IMR-90 (cell line): ENCODE measurements around the gene ALOXE3. TPM values are rescaled to one million over a fixed set of nuclear protein-coding genes. Genes with fewer than 3 reads are reported as not detected.

Experiments
- ATAC-seq: fragments of 200-7000 bp; cut with Tn5 transposase; 2 replicates; pipeline ENCODE4 v1.9.1; 2020; ENCODE audit warnings: low read depth, mild to moderate bottlenecking, moderate library complexity
- BruUV-seq: library from RNA; stranded (reverse); fragments of 400-500 nt; replicated peaks from 2 replicates; lab custom pipeline; 2021; lab: Mats Ljungman, UMichigan
- CTCF ChIA-PET: fragments of 300-600 bp; formaldehyde crosslinking; extraction: SDS; loops from one replicate; lab custom pipeline; 2021; ENCODE audit warnings: antibody characterized with exemption; lab: Yijun Ruan, JAX
- POLR2A ChIA-PET: fragments of 300-600 bp; sonication (Branson Sonifier 250); formaldehyde crosslinking; loops from one replicate; lab custom pipeline; 2022; ENCODE audit warnings: antibody characterized with exemption; ENCODE audit not compliant: unreplicated experiment; lab: Charles Lee
- DNase-seq: peaks from one replicate; pipeline ENCODE4 v3.0.0; 2013
- H2AFZ ChIP-seq: replicated peaks from 2 replicates; pipeline ENCODE3; 2013; ENCODE audit warnings: low read length, mild to moderate bottlenecking; ENCODE audit not compliant: poor library complexity
- H2AK5ac ChIP-seq: 2 replicates; pipeline ENCODE4 v1.6.1; 2013; ENCODE audit warnings: low read depth, low read length, inconsistent platforms
- H2AK9ac ChIP-seq: replicated peaks from 2 replicates; pipeline ENCODE3; 2013; ENCODE audit warnings: mild to moderate bottlenecking, low read depth, low read length, moderate library complexity; ENCODE audit not compliant: poor library complexity
- H2BK120ac ChIP-seq: 2 replicates; pipeline ENCODE4 v1.6.1; 2013; ENCODE audit warnings: low read depth, low read length, inconsistent platforms
- H2BK15ac ChIP-seq: 3 replicates; pipeline ENCODE4 v1.6.1; 2013; ENCODE audit warnings: low read depth, low read length, inconsistent platforms
- H2BK20ac ChIP-seq: 2 replicates; pipeline ENCODE4 v1.6.1; 2013; ENCODE audit warnings: low read depth, mild to moderate bottlenecking, inconsistent platforms, low read length, moderate library complexity
- H2BK5ac ChIP-seq: 2 replicates; pipeline ENCODE4 v1.6.1; 2013; ENCODE audit warnings: mild to moderate bottlenecking, low read depth, low read length, inconsistent platforms; ENCODE audit not compliant: poor library complexity, severe bottlenecking
- H3K14ac ChIP-seq: replicated peaks from 2 replicates; pipeline ENCODE4 v1.6.1; 2013; ENCODE audit warnings: low read depth, low read length, inconsistent platforms
- H3K18ac ChIP-seq: 2 replicates; pipeline ENCODE4 v1.6.1; 2013; ENCODE audit warnings: low read depth, low read length, control low read depth
- H3K23ac ChIP-seq: 2 replicates; pipeline ENCODE4 v1.6.1; 2013; ENCODE audit warnings: low read depth, low read length, inconsistent platforms
- H3K27ac ChIP-seq: 2 replicates; pipeline ENCODE4 v1.5.1; 2013; ENCODE audit warnings: mild to moderate bottlenecking, control low read depth, low read length; ENCODE audit not compliant: insufficient read depth
- H3K27me3 ChIP-seq: 2 replicates; pipeline ENCODE4 v1.6.1; 2013; ENCODE audit warnings: low read length; ENCODE audit not compliant: control insufficient read depth, insufficient read depth
- H3K36me3 ChIP-seq: 2 replicates; pipeline ENCODE4 v1.6.1; 2013; ENCODE audit warnings: low read length, mixed read lengths; ENCODE audit not compliant: control insufficient read depth, insufficient read depth
- H3K4ac ChIP-seq: 2 replicates; pipeline ENCODE4 v1.6.1; 2013; ENCODE audit warnings: low read depth, low read length, inconsistent platforms
- H3K4me1 ChIP-seq: 2 replicates; pipeline ENCODE4 v1.6.1; 2013; ENCODE audit warnings: low read length, mixed read lengths; ENCODE audit not compliant: control insufficient read depth, insufficient read depth
- H3K4me2 ChIP-seq: 2 replicates; pipeline ENCODE4 v1.6.1; 2013; ENCODE audit warnings: low read depth, mild to moderate bottlenecking, control low read depth, low read length, moderate library complexity
- H3K4me3 ChIP-seq: 2 replicates; pipeline ENCODE4 v1.5.1; 2013; ENCODE audit warnings: low read depth, mild to moderate bottlenecking, control low read depth, low read length, moderate library complexity; ENCODE audit not compliant: insufficient read depth
- H3K56ac ChIP-seq: 2 replicates; pipeline ENCODE4 v1.6.1; 2013; ENCODE audit warnings: low read length, inconsistent platforms; ENCODE audit not compliant: insufficient read depth; ENCODE audit errors: extremely low read depth
- H3K79me1 ChIP-seq, 2 experiments: 2 replicates each; pipeline ENCODE4 v1.6.1; 2013; ENCODE audit warnings: low read length in 2 of 2, inconsistent platforms in 1 of 2, low read depth in 1 of 2
- H3K9ac ChIP-seq: 2 replicates; pipeline ENCODE4 v1.6.1; 2013; ENCODE audit warnings: low read depth, low read length, control low read depth
- H3K9me1 ChIP-seq: 2 replicates; pipeline ENCODE4 v1.6.1; 2013; ENCODE audit warnings: low read length, inconsistent platforms; ENCODE audit not compliant: insufficient read depth
- H3K9me3 ChIP-seq: 2 replicates; pipeline ENCODE4 v1.6.1; 2013; ENCODE audit warnings: low read length; ENCODE audit not compliant: control insufficient read depth, insufficient read depth
- H4K20me1 ChIP-seq: 2 replicates; pipeline ENCODE4 v1.6.1; 2013; ENCODE audit warnings: low read length, inconsistent platforms; ENCODE audit not compliant: insufficient read depth
- H4K5ac ChIP-seq: 2 replicates; pipeline ENCODE4 v1.6.1; 2013; ENCODE audit warnings: mild to moderate bottlenecking, low read depth, low read length, control low read depth
- H4K8ac ChIP-seq, 2 experiments: 2 replicates each; pipeline ENCODE4 v1.6.1; 2013; ENCODE audit warnings: low read depth in 2 of 2, low read length in 2 of 2, control low read depth in 1 of 2, inconsistent platforms in 1 of 2
- H4K91ac ChIP-seq: 2 replicates; pipeline ENCODE4 v1.6.1; 2013; ENCODE audit warnings: low read depth, low read length, inconsistent platforms; ENCODE audit not compliant: insufficient read depth
- BHLHE40 ChIP-seq: fragments of 150-350 bp; IDR thresholded peaks from 2 replicates; pipeline ENCODE4 v1.6.1; 2016; ENCODE audit warnings: mild to moderate bottlenecking, low read depth, low read length
- CEBPB ChIP-seq: IDR thresholded peaks from 2 replicates; pipeline ENCODE4 v1.6.1; 2012; ENCODE audit warnings: low read depth, low read length, improper control_type of control experiment
- CHD1 ChIP-seq: IDR thresholded peaks from 2 replicates; pipeline ENCODE4 v1.6.1; 2012; ENCODE audit warnings: low read depth, low read length, improper control_type of control experiment
- ELK1 ChIP-seq: fragments of 150-350 bp; IDR thresholded peaks from 2 replicates; pipeline ENCODE4 v1.6.1; 2016; ENCODE audit warnings: low read depth, mild to moderate bottlenecking, low read length, moderate library complexity, borderline replicate concordance
- MAFK ChIP-seq: IDR thresholded peaks from 2 replicates; pipeline ENCODE4 v1.6.1; 2012; ENCODE audit warnings: low read depth, low read length, improper control_type of control experiment
- MAZ ChIP-seq: IDR thresholded peaks from 2 replicates; pipeline ENCODE4 v1.6.1; 2012; ENCODE audit warnings: low read depth, mild to moderate bottlenecking, low read length, improper control_type of control experiment, moderate library complexity, borderline replicate concordance
- MXI1 ChIP-seq: IDR thresholded peaks from 2 replicates; pipeline ENCODE4 v1.6.1; 2012; ENCODE audit warnings: low read depth, mild to moderate bottlenecking, low read length, moderate library complexity, borderline replicate concordance
- NFE2L2 ChIP-seq: fragments of 150-350 bp; IDR thresholded peaks from 2 replicates; pipeline ENCODE4 v1.6.1; 2016; ENCODE audit warnings: low read depth, mild to moderate bottlenecking, low read length
- POLR2A ChIP-seq: IDR thresholded peaks from 2 replicates; pipeline ENCODE4 v1.6.1; 2012; ENCODE audit warnings: mild to moderate bottlenecking, low read depth, low read length
- RAD21 ChIP-seq: IDR thresholded peaks from 2 replicates; pipeline ENCODE4 v1.6.1; 2012; ENCODE audit warnings: low read length, improper control_type of control experiment
- RCOR1 ChIP-seq: IDR thresholded peaks from 2 replicates; pipeline ENCODE4 v1.6.1; 2012; ENCODE audit warnings: mild to moderate bottlenecking, low read length, improper control_type of control experiment; ENCODE audit not compliant: insufficient replicate concordance
- SMC3 ChIP-seq: fragments of 150-350 bp; IDR thresholded peaks from 2 replicates; pipeline ENCODE4 v1.6.1; 2016; ENCODE audit warnings: low read depth, mild to moderate bottlenecking, antibody characterized with exemption, low read length, moderate library complexity
- USF2 ChIP-seq: fragments of 150-350 bp; IDR thresholded peaks from 2 replicates; pipeline ENCODE4 v1.6.1; 2017; ENCODE audit warnings: mild to moderate bottlenecking, antibody characterized with exemption, low read length, low read depth
- WGBS, 2 experiments: methylation state at CpG; one replicate each; pipeline versions ENCODE4 v1.1.5 to v1.1.7; 2013; ENCODE audit warnings: missing lambda C conversion rate in 2 of 2; ENCODE audit not compliant: insufficient read length in 1 of 2; ENCODE audit errors: extremely low coverage in 2 of 2; 5-methylcytosine and 5-hydroxymethylcytosine counted together
- dilution Hi-C: fragments of 300-500 bp; cut with HindIII; formaldehyde crosslinking; loops from one replicate; pipeline ENCODE4 v1.14.3; 2018; ENCODE audit warnings: low sequenced_read_pairs; ENCODE audit not compliant: unreplicated experiment
- in situ Hi-C: fragments of 300-500 bp; cut with MboI; formaldehyde crosslinking; loops from 3 replicates; pipeline ENCODE4 v1.14.3; 2019; ENCODE audit warnings: low sequenced_read_pairs, inconsistent platforms, mixed read lengths
- intact Hi-C: fragments of 100-400 bp; cut with micrococcal nuclease; formaldehyde crosslinking; loops from 2 replicates; pipeline ENCODE4 v1.10.0; 2022
- polyA plus RNA-seq, 3 experiments: library from polyadenylated mRNA; depleted of rRNA; stranded (reverse); fragments of >200 nt; gene quantifications; 2 replicates each; pipeline ENCODE4 v1.2.3, GENCODE V29; 2012; ENCODE audit warnings: low replicate concordance in 1 of 3
- total RNA-seq: library from RNA; depleted of rRNA; stranded (reverse); fragments of >200 nt; gene quantifications from 2 replicates; pipeline ENCODE4 v1.2.3, GENCODE V29; 2012
- TF ChIP-seq, protein P1 (sequence below): conservative IDR thresholded peaks from 2 replicates; pipeline ENCODE4 v1.5.1; 2012; ENCODE audit warnings: mild to moderate bottlenecking, low read depth, low read length, improper control_type of control experiment

Gene ALOXE3
- total and polyA plus RNA-seq, 2 of the 4 experiments (the other 2 are of a cell fraction) = under 0.01 to 0.26 TPM

GRCh38 chr17:8048236-8048635, 70.1 kb downstream of the ALOXE3 start:
- H2BK15ac ChIP-seq = no peak overlapping the region
- no peak overlapping the region for H3K14ac ChIP-seq
- BruUV-seq = no TSS peak
- no peak overlapping the region for H3K18ac ChIP-seq
- no peak overlapping the region for H3K23ac ChIP-seq
- intact Hi-C loops (no loop called here), in situ Hi-C loops (loop anchor here (10.0 kb wide), 1 partner anchor 133 kb away; the partner anchor contains the start of gene RNF227), dilution Hi-C loops (no loop called here)
- no peak overlapping the region for H4K5ac ChIP-seq
- ATAC-seq (no peak), DNase-seq (no peak)
- H3K36me3 ChIP-seq = no peaks in the 10 kb centered on the region
- H2AK9ac ChIP-seq = no peak overlapping the region
- no peak overlapping the region for H3K27ac ChIP-seq
- H3K27me3 ChIP-seq = peaks cover 67% of the 10 kb centered on the region
- H3K9ac ChIP-seq = no peak overlapping the region
- H4K8ac ChIP-seq = no peak overlapping the region
- H2BK20ac ChIP-seq = no peak overlapping the region
- no peaks in the 10 kb centered on the region for H3K9me1 ChIP-seq
- 80% methylated on average over 1 of the region's 12 CpGs; no CpG with 5 or more reads in 1 of the 2 experiments for WGBS, 2 experiments
- TF ChIP-seq MAFK (no peak), BHLHE40 (no peak), RCOR1 (no peak), RAD21 (no peak), MAZ (no peak), CHD1 (no peak), MXI1 (no peak), ELK1 (no peak), NFE2L2 (no peak), USF2 (no peak), SMC3 (no peak), CEBPB (no peak), POLR2A (no peak)
- TF ChIP-seq, protein P1, sequence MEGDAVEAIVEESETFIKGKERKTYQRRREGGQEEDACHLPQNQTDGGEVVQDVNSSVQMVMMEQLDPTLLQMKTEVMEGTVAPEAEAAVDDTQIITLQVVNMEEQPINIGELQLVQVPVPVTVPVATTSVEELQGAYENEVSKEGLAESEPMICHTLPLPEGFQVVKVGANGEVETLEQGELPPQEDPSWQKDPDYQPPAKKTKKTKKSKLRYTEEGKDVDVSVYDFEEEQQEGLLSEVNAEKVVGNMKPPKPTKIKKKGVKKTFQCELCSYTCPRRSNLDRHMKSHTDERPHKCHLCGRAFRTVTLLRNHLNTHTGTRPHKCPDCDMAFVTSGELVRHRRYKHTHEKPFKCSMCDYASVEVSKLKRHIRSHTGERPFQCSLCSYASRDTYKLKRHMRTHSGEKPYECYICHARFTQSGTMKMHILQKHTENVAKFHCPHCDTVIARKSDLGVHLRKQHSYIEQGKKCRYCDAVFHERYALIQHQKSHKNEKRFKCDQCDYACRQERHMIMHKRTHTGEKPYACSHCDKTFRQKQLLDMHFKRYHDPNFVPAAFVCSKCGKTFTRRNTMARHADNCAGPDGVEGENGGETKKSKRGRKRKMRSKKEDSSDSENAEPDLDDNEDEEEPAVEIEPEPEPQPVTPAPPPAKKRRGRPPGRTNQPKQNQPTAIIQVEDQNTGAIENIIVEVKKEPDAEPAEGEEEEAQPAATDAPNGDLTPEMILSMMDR = no peak
- H2AFZ ChIP-seq = no peak overlapping the region
- ChIA-PET POLR2A (no interaction called here), CTCF (interaction anchor here (1.1 kb wide), 1 partner anchor 9 kb away, joined by 3 read pairs; no protein-coding TSS in a partner anchor)
- H3K9me3 ChIP-seq = no peaks in the 10 kb centered on the region
- no peak overlapping the region for H2BK120ac ChIP-seq
- no peak overlapping the region for H3K56ac ChIP-seq
- H3K79me1 ChIP-seq = no peaks in the 10 kb centered on the region
- H3K4me1 ChIP-seq = no peaks in the 10 kb centered on the region
- H2AK5ac ChIP-seq = no peak overlapping the region
- H3K4ac ChIP-seq = no peak overlapping the region
- no peak overlapping the region for H2BK5ac ChIP-seq
- no peak overlapping the region for H4K91ac ChIP-seq
- no peaks in the 10 kb centered on the region for H4K20me1 ChIP-seq
- H3K4me2 ChIP-seq = no peak overlapping the region
- H3K4me3 ChIP-seq = no peak overlapping the region
